A673 (cell line): ENCODE data around the gene KHK. TPM values are rescaled to one million over a fixed set of nuclear protein-coding genes. Genes with fewer than 3 reads are reported as not detected.

Source experiments
- BruUV-seq: library from RNA; stranded (reverse); fragments of 400-500 nt; replicated peaks from 2 replicates; lab custom pipeline; 2021; lab: Mats Ljungman, UMichigan
- CTCF ChIA-PET: fragments of 300-600 bp; sonication (Branson Sonifier 250); formaldehyde crosslinking; loops from one replicate; lab custom pipeline; 2022; ENCODE audit warnings: antibody characterized with exemption; lab: Charles Lee
- POLR2A ChIA-PET: fragments of 300-600 bp; sonication (Branson Sonifier 250); formaldehyde crosslinking; loops from one replicate; lab custom pipeline; 2022; ENCODE audit warnings: antibody characterized with exemption; ENCODE audit not compliant: low non-redundant PET; lab: Charles Lee
- DNase-seq: peaks from one replicate; pipeline ENCODE4 v3.0.0-alpha.2; 2015; ENCODE audit warnings: low spot score
- H3K27ac ChIP-seq: fragments of 200-600 bp; sonication (generic); 2 replicates; pipeline ENCODE4 v1.5.1; 2016; ENCODE audit warnings: mixed run types, low read depth, mild to moderate bottlenecking, mixed read lengths, antibody characterized with exemption, low read length; ENCODE audit not compliant: poor library complexity, severe bottlenecking
- H3K27me3 ChIP-seq: fragments of 200-600 bp; sonication (generic); replicated peaks from 2 replicates; pipeline ENCODE4 v1.6.1; 2017; ENCODE audit warnings: mixed run types, low read depth, mild to moderate bottlenecking, mixed read lengths, antibody characterized with exemption, low read length; ENCODE audit not compliant: insufficient read depth, poor library complexity
- H3K36me3 ChIP-seq: fragments of 200-600 bp; sonication (generic); 2 replicates; pipeline ENCODE4 v1.6.1; 2016; ENCODE audit warnings: mixed run types, mild to moderate bottlenecking, mixed read lengths, antibody characterized with exemption, low read length; ENCODE audit not compliant: insufficient read depth, poor library complexity, severe bottlenecking
- H3K4me1 ChIP-seq: fragments of 200-600 bp; sonication (generic); 2 replicates; pipeline ENCODE4 v1.6.1; 2017; ENCODE audit warnings: mixed run types, mild to moderate bottlenecking, mixed read lengths, antibody characterized with exemption, low read length; ENCODE audit not compliant: insufficient read depth, poor library complexity, severe bottlenecking
- H3K4me3 ChIP-seq: fragments of 200-600 bp; sonication (generic); 2 replicates; pipeline ENCODE4 v1.5.1; 2016; ENCODE audit warnings: low read depth, mixed run types, mild to moderate bottlenecking, mixed read lengths, low read length; ENCODE audit not compliant: poor library complexity, severe bottlenecking
- H3K9me3 ChIP-seq: fragments of 200-600 bp; sonication (generic); 2 replicates; pipeline ENCODE4 v1.6.1; 2016; ENCODE audit warnings: mixed run types, low read depth, mild to moderate bottlenecking, mixed read lengths, antibody characterized with exemption, low read length; ENCODE audit not compliant: poor library complexity, severe bottlenecking
- EZH2 ChIP-seq: fragments of 200-600 bp; sonication (generic); IDR thresholded peaks from 2 replicates; pipeline ENCODE4 v1.6.1; 2017; ENCODE audit warnings: borderline replicate concordance, low read depth, mild to moderate bottlenecking, mixed read lengths, antibody characterized with exemption, low read length; ENCODE audit not compliant: poor library complexity, severe bottlenecking
- intact Hi-C: fragments of 100-400 bp; cut with micrococcal nuclease; formaldehyde crosslinking; loops from one replicate; pipeline ENCODE4 v1.10.0; 2022; ENCODE audit not compliant: unreplicated experiment
- total RNA-seq: library from RNA; stranded (reverse); gene quantifications from 2 replicates; pipeline ENCODE4 v1.2.3, GENCODE V29; 2021
- TF ChIP-seq, protein P1 (sequence below): fragments of 300-800, 200-600 bp; sonication (generic); conservative IDR thresholded peaks from 2 replicates; pipeline ENCODE4 v1.5.1; 2017; ENCODE audit warnings: low read depth, mild to moderate bottlenecking, antibody characterized with exemption, low read length, moderate library complexity, mixed read lengths

The KHK gene
- total RNA-seq, 1 experiment from 2014 or later, result 40.2 TPM

DNA sequence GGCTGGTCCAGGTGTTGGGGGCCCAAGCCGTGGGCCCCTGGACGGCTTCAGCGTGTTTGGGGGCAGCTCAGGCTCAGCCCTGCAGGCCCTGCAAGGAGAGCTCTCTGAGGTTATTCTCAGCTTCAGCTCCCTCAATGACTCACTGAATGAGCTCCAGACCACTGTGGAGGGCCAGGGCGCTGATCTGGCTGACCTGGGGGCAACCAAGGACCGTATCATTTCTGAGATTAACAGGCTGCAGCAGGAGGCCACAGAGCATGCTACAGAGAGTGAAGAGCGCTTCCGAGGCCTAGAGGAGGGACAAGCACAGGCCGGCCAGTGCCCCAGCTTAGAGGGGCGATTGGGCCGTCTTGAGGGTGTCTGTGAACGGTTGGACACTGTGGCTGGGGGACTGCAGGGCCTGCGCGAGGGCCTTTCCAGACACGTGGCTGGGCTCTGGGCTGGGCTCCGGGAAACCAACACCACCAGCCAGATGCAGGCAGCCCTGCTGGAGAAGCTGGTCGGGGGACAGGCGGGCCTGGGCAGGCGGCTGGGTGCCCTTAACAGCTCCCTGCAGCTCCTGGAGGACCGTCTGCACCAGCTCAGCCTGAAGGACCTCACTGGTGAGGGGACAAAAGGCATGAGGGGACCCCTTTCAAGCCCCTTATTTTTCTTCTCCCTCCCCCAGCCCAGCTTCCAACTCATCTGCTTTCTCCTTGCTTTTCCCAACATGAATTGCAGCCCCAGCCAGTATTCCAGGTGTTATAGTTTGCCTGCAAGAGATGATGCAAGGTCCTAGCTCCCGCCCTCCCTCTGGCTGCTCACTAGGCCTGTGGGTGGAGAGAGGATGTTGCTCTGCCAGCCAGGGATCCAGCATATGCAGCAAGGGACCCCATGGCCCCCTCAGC, 2.9 kb upstream of the KHK start:
- TF ChIP-seq, protein P1, sequence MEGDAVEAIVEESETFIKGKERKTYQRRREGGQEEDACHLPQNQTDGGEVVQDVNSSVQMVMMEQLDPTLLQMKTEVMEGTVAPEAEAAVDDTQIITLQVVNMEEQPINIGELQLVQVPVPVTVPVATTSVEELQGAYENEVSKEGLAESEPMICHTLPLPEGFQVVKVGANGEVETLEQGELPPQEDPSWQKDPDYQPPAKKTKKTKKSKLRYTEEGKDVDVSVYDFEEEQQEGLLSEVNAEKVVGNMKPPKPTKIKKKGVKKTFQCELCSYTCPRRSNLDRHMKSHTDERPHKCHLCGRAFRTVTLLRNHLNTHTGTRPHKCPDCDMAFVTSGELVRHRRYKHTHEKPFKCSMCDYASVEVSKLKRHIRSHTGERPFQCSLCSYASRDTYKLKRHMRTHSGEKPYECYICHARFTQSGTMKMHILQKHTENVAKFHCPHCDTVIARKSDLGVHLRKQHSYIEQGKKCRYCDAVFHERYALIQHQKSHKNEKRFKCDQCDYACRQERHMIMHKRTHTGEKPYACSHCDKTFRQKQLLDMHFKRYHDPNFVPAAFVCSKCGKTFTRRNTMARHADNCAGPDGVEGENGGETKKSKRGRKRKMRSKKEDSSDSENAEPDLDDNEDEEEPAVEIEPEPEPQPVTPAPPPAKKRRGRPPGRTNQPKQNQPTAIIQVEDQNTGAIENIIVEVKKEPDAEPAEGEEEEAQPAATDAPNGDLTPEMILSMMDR, result no peak
- no peak for TF ChIP-seq EZH2
- Histone ChIP-seq H3K9me3 (no peaks in the 10 kb centered on the region), H3K27me3 (no peaks in the 10 kb centered on the region), H3K4me3 (no peak overlapping the region), H3K4me1 (peaks cover 18% of the 10 kb centered on the region), H3K36me3 (no peaks in the 10 kb centered on the region), H3K27ac (no peak overlapping the region)
- intact Hi-C loops, result no loop called here
- CTCF ChIA-PET, result no interaction called here
- DNase-seq, result no peak
- POLR2A ChIA-PET, result no interaction called here
- BruUV-seq, result no TSS peak

DNA sequence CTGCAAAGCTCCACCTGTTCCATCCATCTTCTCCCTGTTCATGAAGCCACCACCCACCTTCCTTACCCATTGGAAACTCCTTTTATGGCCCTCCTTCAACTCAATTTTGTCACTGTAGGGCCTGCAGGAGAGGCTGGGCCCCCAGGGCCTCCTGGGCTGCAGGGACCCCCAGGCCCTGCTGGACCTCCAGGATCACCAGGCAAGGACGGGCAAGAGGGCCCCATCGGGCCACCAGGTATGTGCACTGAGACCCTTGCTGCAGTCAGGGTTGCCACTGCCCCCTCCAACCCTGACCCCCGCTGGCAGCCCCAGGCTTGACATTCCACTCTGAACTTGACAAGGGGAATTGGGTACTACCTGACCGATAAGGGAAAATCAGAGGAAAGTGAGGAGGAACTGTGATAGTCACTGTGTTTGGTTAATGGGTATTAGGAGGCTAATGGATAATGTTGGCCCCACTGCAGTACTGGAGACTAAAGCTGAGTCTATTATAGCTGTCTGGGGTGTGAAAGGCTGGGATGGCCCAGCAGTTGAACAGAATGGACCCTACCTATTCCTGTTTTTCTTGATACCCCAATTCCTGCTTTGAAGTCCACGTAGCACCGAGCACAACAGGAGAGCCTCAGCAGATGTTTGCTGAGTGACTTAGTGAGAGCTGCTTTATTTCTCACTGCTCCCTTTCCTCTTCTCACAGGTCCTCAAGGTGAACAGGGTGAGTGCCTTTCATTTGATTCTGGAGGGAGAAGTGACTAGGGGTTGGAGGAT, 2.1 kb upstream of the KHK start:
- Histone ChIP-seq H3K36me3 (no peaks in the 10 kb centered on the region), H3K4me1 (peaks cover 20% of the 10 kb centered on the region), H3K27me3 (no peaks in the 10 kb centered on the region), H3K27ac (no peak overlapping the region), H3K4me3 (no peak overlapping the region), H3K9me3 (no peaks in the 10 kb centered on the region)
- BruUV-seq, result no TSS peak
- POLR2A ChIA-PET, result no interaction called here
- CTCF ChIA-PET, result no interaction called here
- DNase-seq, result no peak
- TF ChIP-seq, protein P1, result no peak
- TF ChIP-seq EZH2, result no peak
- intact Hi-C loops, result no loop called here

DNA sequence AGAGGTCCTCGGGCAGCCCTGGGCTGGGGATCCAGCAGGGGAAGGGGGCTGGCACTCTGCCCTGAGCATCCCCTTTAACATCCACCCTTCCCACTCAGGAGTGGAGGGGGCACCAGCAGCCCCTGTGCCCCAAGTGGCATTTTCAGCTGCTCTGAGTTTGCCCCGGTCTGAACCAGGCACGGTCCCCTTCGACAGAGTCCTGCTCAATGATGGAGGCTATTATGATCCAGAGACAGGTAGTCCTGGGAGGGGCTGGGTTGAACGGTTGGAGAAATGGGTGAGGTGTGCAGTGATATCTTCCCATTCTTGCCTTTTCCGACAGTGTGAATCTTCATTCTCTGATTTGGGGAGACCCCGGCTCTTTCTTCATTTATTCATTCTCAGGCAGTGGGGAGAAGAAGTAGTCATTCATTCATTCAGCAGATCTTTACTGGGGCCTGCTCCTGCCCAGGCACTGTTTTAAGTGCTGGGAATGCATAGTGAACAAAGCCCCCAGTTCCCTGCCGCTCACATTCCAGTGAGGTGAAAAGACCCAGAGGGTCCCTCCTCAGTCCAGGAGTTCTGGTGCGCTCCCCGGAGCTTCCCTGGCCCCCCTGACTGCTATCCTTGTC, 1.4 kb upstream of the KHK start:
- DNase-seq, result no peak
- no peak for TF ChIP-seq EZH2
- TF ChIP-seq, protein P1, result no peak
- intact Hi-C loops, result no loop called here
- Histone ChIP-seq H3K36me3 (no peaks in the 10 kb centered on the region), H3K4me3 (peak overlapping the region; percentile 59), H3K27me3 (no peaks in the 10 kb centered on the region), H3K9me3 (no peaks in the 10 kb centered on the region), H3K4me1 (peaks cover 20% of the 10 kb centered on the region), H3K27ac (peak overlapping the region; percentile 86)
- ChIA-PET CTCF (no interaction called here), POLR2A (no interaction called here)
- BruUV-seq, result TSS peak; percentile 40
